K562 (cell line): Measurements from ENCODE around the gene DYRK2. TPM values are rescaled to one million over a fixed set of nuclear protein-coding genes. Genes with fewer than 3 reads are reported as not detected.

Experiments
- ATAC-seq: fragments of 200-7000 bp; cut with Tn5 transposase; 3 replicates; pipeline ENCODE4 v1.9.1; 2020; ENCODE audit warnings: moderate library complexity
- BruUV-seq: library from RNA; stranded (reverse); fragments of 400-500 nt; replicated peaks from 2 replicates; lab custom pipeline; 2021; lab: Mats Ljungman, UMichigan
- CTCF ChIA-PET: fragments of 300-600 bp; formaldehyde crosslinking; extraction: SDS; loops from one replicate; lab custom pipeline; 2021; ENCODE audit warnings: low intra/inter-chr PET ratio; lab: Yijun Ruan, JAX
- POLR2A ChIA-PET: fragments of 300-600, 350-650 bp; sonication (Branson Sonifier 250); formaldehyde crosslinking; extraction: SDS; loops from one replicate; lab custom pipeline; 2021; ENCODE audit warnings: antibody characterized with exemption, inconsistent platforms; lab: Yijun Ruan, JAX
- DNase-seq, 4 experiments: peaks; one replicate each; pipeline versions ENCODE4 v3.0.0 to v3.0.0-alpha.2; 2011 to 2018; ENCODE audit warnings: low spot score in 3 of 4, mixed read lengths in 3 of 4; ENCODE audit errors: extremely low read depth in 1 of 4
- FAIRE-seq: peaks from 2 replicates; lab custom pipeline; 2011; peaks lifted over from hg19 to GRCh38; lab: Jason Lieb, UNC
- H2AFZ ChIP-seq: 2 replicates; pipeline ENCODE4 v1.6.0; 2011; ENCODE audit warnings: low read depth, low read length, control low read depth, inconsistent platforms
- H3K27ac ChIP-seq: fragments of 200-600 bp; 3 replicates; pipeline ENCODE4 v1.8.0; 2011; ENCODE audit warnings: low read depth, mild to moderate bottlenecking, control low read depth, inconsistent platforms, low read length, moderate library complexity, mixed read lengths; ENCODE audit errors: extremely low read depth
- H3K27me3 ChIP-seq, 2 experiments: fragments of 300-600 bp in 1 of 2; 2 replicates in 1 of 2; 3 replicates in 1 of 2; pipeline versions ENCODE4 v1.6.0 to v1.8.0; 2011; ENCODE audit warnings: inconsistent platforms in 2 of 2, low read length in 2 of 2, mild to moderate bottlenecking in 1 of 2, mixed read lengths in 1 of 2, moderate library complexity in 1 of 2; ENCODE audit not compliant: control insufficient read depth in 2 of 2, insufficient read depth in 2 of 2
- H3K36me3 ChIP-seq: fragments of 300-600 bp; 3 replicates; pipeline ENCODE4 v1.8.0; 2011; ENCODE audit warnings: mild to moderate bottlenecking, low read length, inconsistent platforms; ENCODE audit not compliant: control insufficient read depth, insufficient read depth
- H3K4me1 ChIP-seq, 2 experiments: fragments of 200-600 bp in 1 of 2; replicated peaks in 1 of 2; 2 replicates in 1 of 2; 3 replicates in 1 of 2; pipeline versions ENCODE4 v1.5.1 to v1.8.0; 2011; ENCODE audit warnings: inconsistent platforms in 2 of 2, low read length in 2 of 2, mild to moderate bottlenecking in 1 of 2, mixed read lengths in 1 of 2, moderate library complexity in 1 of 2; ENCODE audit not compliant: control insufficient read depth in 2 of 2, insufficient read depth in 2 of 2
- H3K4me2 ChIP-seq: 2 replicates; pipeline ENCODE4 v1.6.1; 2011; ENCODE audit warnings: low read length, control low read depth, inconsistent platforms, mixed read lengths; ENCODE audit not compliant: insufficient read depth
- H3K4me3 ChIP-seq: fragments of 200-600 bp; sonication (generic), shearing (Covaris generic); 2 replicates; pipeline ENCODE4 v1.5.1; 2016; ENCODE audit warnings: control low read depth, inconsistent platforms
- H3K79me2 ChIP-seq: fragments of 200-600 bp; 3 replicates; pipeline ENCODE4 v1.8.0; 2011; ENCODE audit warnings: low read length, inconsistent platforms; ENCODE audit not compliant: control insufficient read depth, insufficient read depth
- H3K9ac ChIP-seq, 2 experiments: 2 replicates each; pipeline versions ENCODE4 v1.6.0 to v1.6.1; 2011; ENCODE audit warnings: low read depth in 2 of 2, low read length in 2 of 2, control low read depth in 1 of 2, inconsistent platforms in 1 of 2, mild to moderate bottlenecking in 1 of 2, mixed read lengths in 1 of 2; ENCODE audit not compliant: insufficient read depth in 1 of 2
- H3K9me1 ChIP-seq: one replicate; pipeline ENCODE4 v1.6.0; 2011; ENCODE audit warnings: inconsistent platforms, mild to moderate bottlenecking, low read length, moderate library complexity; ENCODE audit not compliant: control insufficient read depth, insufficient read depth
- H3K9me3 ChIP-seq: replicated peaks from 2 replicates; pipeline ENCODE4 v1.5.1; 2011; ENCODE audit warnings: low read depth, low read length, inconsistent platforms; ENCODE audit not compliant: control insufficient read depth, insufficient read depth
- H4K20me1 ChIP-seq: replicated peaks from 2 replicates; pipeline ENCODE4 v1.6.1; 2011; ENCODE audit warnings: low read length, inconsistent platforms, mixed read lengths; ENCODE audit not compliant: control insufficient read depth, insufficient read depth
- BRF1 ChIP-seq: IDR thresholded peaks from 3 replicates; pipeline ENCODE4 v1.6.1; 2011; ENCODE audit warnings: borderline replicate concordance, mild to moderate bottlenecking; ENCODE audit not compliant: insufficient read length; ENCODE audit errors: extremely low read depth
- CGGBP1 ChIP-seq: fragments of 250-450 bp; sonication (Bioruptor Pico); IDR thresholded peaks from 2 replicates; pipeline ENCODE4 v1.9.0; 2021; ENCODE audit warnings: mild to moderate bottlenecking
- CHD1 ChIP-seq: fragments of 200-600 bp; sonication (generic); IDR thresholded peaks from one replicate; pipeline ENCODE4 v1.6.1; 2012; ENCODE audit warnings: mild to moderate bottlenecking, moderate library complexity, low read length, inconsistent platforms
- FOXJ2 ChIP-seq: fragments of 200-800 bp; sonication (Bioruptor generic); IDR thresholded peaks from 2 replicates; pipeline ENCODE4 v1.6.1; 2016; ENCODE audit warnings: missing genetic modification characterization, missing compliant biosample characterization
- NR2C1 ChIP-seq, 2 experiments: fragments of 450-650 bp; IDR thresholded peaks; 2 replicates each; pipeline ENCODE4 v1.6.1; 2017; ENCODE audit warnings: mild to moderate bottlenecking in 2 of 2, antibody characterized with exemption in 1 of 2, inconsistent platforms in 1 of 2, missing compliant biosample characterization in 1 of 2, missing genetic modification characterization in 1 of 2
- RHOXF2B ChIP-seq: fragments of 250-450 bp; sonication (Bioruptor Pico); conservative IDR thresholded peaks from 2 replicates; pipeline ENCODE4 v1.5.1; 2021
- SAP30 ChIP-seq: fragments of 200-600 bp; sonication (generic); IDR thresholded peaks from 2 replicates; pipeline ENCODE4 v1.6.1; 2012; ENCODE audit warnings: borderline replicate concordance, low read depth, mild to moderate bottlenecking, moderate library complexity, low read length, control low read depth, inconsistent platforms; ENCODE audit not compliant: insufficient read depth, poor library complexity, severe bottlenecking
- SIN3A ChIP-seq, 2 experiments: fragments of 150-350 bp in 1 of 2; IDR thresholded peaks; 2 replicates each; pipeline ENCODE4 v1.6.1; 2011 to 2016; ENCODE audit warnings: borderline replicate concordance in 2 of 2, low read depth in 2 of 2, low read length in 2 of 2, mild to moderate bottlenecking in 2 of 2, moderate library complexity in 2 of 2; ENCODE audit not compliant: control insufficient read depth in 1 of 2
- SOX6 ChIP-seq: fragments of 450-650 bp; IDR thresholded peaks from 2 replicates; pipeline ENCODE4 v1.6.1; 2014; ENCODE audit warnings: mild to moderate bottlenecking
- TBL1XR1 ChIP-seq, 2 experiments: IDR thresholded peaks; 2 replicates each; pipeline ENCODE4 v1.6.1; 2012; ENCODE audit warnings: improper control_type of control experiment in 2 of 2, low read length in 2 of 2, mild to moderate bottlenecking in 1 of 2
- TEAD1 ChIP-seq, 2 experiments: fragments of 450-650 bp in 1 of 2; sonication (generic) in 1 of 2; formaldehyde crosslinking; IDR thresholded peaks; 2 replicates each; pipeline versions ENCODE4 v1.4.0 to v1.8.0; 2020 to 2022; ENCODE audit warnings: mild to moderate bottlenecking in 2 of 2, missing genetic modification reagents in 1 of 2
- TEAD4 ChIP-seq, 2 experiments: sonication (generic) in 1 of 2; formaldehyde crosslinking in 1 of 2; IDR thresholded peaks; 2 replicates each; pipeline versions ENCODE4 v1.6.1 to v1.8.0; 2012 to 2022; ENCODE audit warnings: borderline replicate concordance in 1 of 2, inconsistent platforms in 1 of 2, low read length in 1 of 2, mild to moderate bottlenecking in 1 of 2, missing genetic modification reagents in 1 of 2
- TSC22D4 ChIP-seq: fragments of 450-650 bp; IDR thresholded peaks from 2 replicates; pipeline ENCODE4 v1.6.1; 2016; ENCODE audit warnings: missing genetic modification characterization, missing biosample characterization, control low read depth
- YY1 ChIP-seq, 3 experiments: IDR thresholded peaks; 2 replicates each; pipeline ENCODE4 v1.6.1; 2011; ENCODE audit warnings: low read length in 2 of 3, mild to moderate bottlenecking in 2 of 3, moderate library complexity in 2 of 3, borderline replicate concordance in 1 of 3, control low read depth in 1 of 3, low read depth in 1 of 3; ENCODE audit not compliant: insufficient read depth in 3 of 3, insufficient replicate concordance in 2 of 3, control insufficient read depth in 1 of 3, insufficient read length in 1 of 3; ENCODE audit errors: extremely low read depth in 1 of 3
- ZFP30 ChIP-seq: fragments of 250-450 bp; sonication (Bioruptor Pico); IDR thresholded peaks from 2 replicates; pipeline ENCODE4 v1.8.0; 2022; ENCODE audit warnings: moderate library complexity, mild to moderate bottlenecking, inconsistent platforms, borderline replicate concordance
- ZNF274 ChIP-seq: IDR thresholded peaks from 2 replicates; pipeline ENCODE4 v1.6.1; 2011; ENCODE audit warnings: low read depth, mild to moderate bottlenecking, low read length, moderate library complexity, borderline replicate concordance
- ZNF740 ChIP-seq, 3 experiments: fragments of 200-800 bp in 1 of 3; sonication (Bioruptor generic) in 1 of 3; sonication (generic) in 1 of 3; formaldehyde crosslinking in 1 of 3; IDR thresholded peaks; 2 replicates each; pipeline versions ENCODE4 v1.6.1 to v1.8.0; 2016 to 2022; ENCODE audit warnings: mild to moderate bottlenecking in 2 of 3, missing compliant biosample characterization in 2 of 3, missing genetic modification characterization in 2 of 3, missing genetic modification reagents in 1 of 3
- ZNF766 ChIP-seq: fragments of 200-800 bp; sonication (Bioruptor generic); conservative IDR thresholded peaks from 2 replicates; pipeline ENCODE4 v1.6.1; 2016; ENCODE audit warnings: missing genetic modification characterization, missing compliant biosample characterization
- WGBS: fragments of 100-300 bp; shearing (Covaris generic); methylation state at CpG from one replicate; pipeline ENCODE4 v1.1.6; 2016; ENCODE audit warnings: low coverage, mixed read lengths; ENCODE audit not compliant: insufficient coverage; ENCODE audit errors: missing lambda C conversion rate; 5-methylcytosine and 5-hydroxymethylcytosine counted together
- in situ Hi-C: fragments of 300-500 bp; cut with MboI; formaldehyde crosslinking; loops from 4 replicates; pipeline ENCODE4 v1.15.0; 2018; ENCODE audit warnings: inconsistent platforms, mixed read lengths
- intact Hi-C: fragments of 100-400 bp; cut with micrococcal nuclease; formaldehyde crosslinking; loops from 2 replicates; pipeline ENCODE4 v1.14.2; 2022
- polyA plus RNA-seq, 8 experiments: library from polyadenylated mRNA; depleted of rRNA in 4 of 8; stranded (reverse) in 5 of 8; unstranded in 3 of 8; fragments of >200 nt; fragmentation: Nextera tagmentation in 2 of 8; fragmentation: Illumina TruSeq in 1 of 8; extraction: Ambion mirVana in 2 of 8; extraction: Trizol in 1 of 8; gene quantifications; 2 replicates each; pipeline versions ENCODE4 v1.2.1 to v1.2.3, GENCODE V29; 2011 to 2014; ENCODE audit warnings: inconsistent platforms in 1 of 8, missing spikeins in 1 of 8
- total RNA-seq, 7 experiments: library from RNA; depleted of rRNA in 6 of 7; stranded (reverse); fragments of >200 nt in 6 of 7; fragmentation: Illumina TruSeq in 2 of 7; extraction: Trizol in 2 of 7; gene quantifications; 2 replicates each; pipeline versions ENCODE4 v1.2.1 to v1.2.3, GENCODE V29; 2011 to 2021; ENCODE audit warnings: low replicate concordance in 1 of 7

Gene DYRK2
- total and polyA plus RNA-seq, 9 of the 15 experiments (the other 6 are each of a cell fraction or from before 2014, with no cell fraction given) = 1.7 to 15.4 (median 8.4) TPM

- Histone ChIP-seq H3K9ac (no peak overlapping the region), H3K9me1 (no peaks in the 10 kb centered on the region), H3K27ac (no peak overlapping the region), H3K9me3 (no peaks in the 10 kb centered on the region), H3K4me2 (no peak overlapping the region), H3K36me3 (no peaks in the 10 kb centered on the region), H3K27me3 (peaks cover under 1 to 5% of the 10 kb centered on the region in 2 experiments; a peak in 2 of 5 replicates), H3K4me3 (no peak overlapping the region), H2AFZ (no peak overlapping the region), H3K4me1 (peaks cover 0 to 5% of the 10 kb centered on the region in 2 experiments; a peak in 2 of 5 replicates), H4K20me1 (no peaks in the 10 kb centered on the region), H3K79me2 (no peaks in the 10 kb centered on the region)
- FAIRE-seq (no peak), DNase-seq (no peak), ATAC-seq (no peak)
- intact Hi-C loops = no loop called here
- CTCF ChIA-PET = no interaction called here
- in situ Hi-C loops = no loop called here
- no TSS peak for BruUV-seq
- 0% methylated on average over 3 of the region's 3 CpGs for WGBS
- POLR2A ChIA-PET = interaction anchor here (0.9 kb wide), 1 partner anchor 61 kb away, joined by 3 read pairs; no protein-coding TSS in a partner anchor
- TF ChIP-seq SIN3A (IDR thresholded peaks at IDR 0.05; ENCODE audit: borderline replicate concordance in 2 of 2, control insufficient read depth in 1 of 2, low read depth in 2 of 2, low read length in 2 of 2) = no peak
- no peak for TF ChIP-seq RHOXF2B (CRISPR knock-in tag)
- no peak for TF ChIP-seq ZNF274
- TF ChIP-seq CHD1 = no peak
- TF ChIP-seq SOX6 = no peak
- no peak for TF ChIP-seq CGGBP1
- no peak for TF ChIP-seq ZNF740 (CRISPR knock-in tag; IDR thresholded peaks at IDR 0.05)
- no peak for TF ChIP-seq ZNF740 (tag; IDR thresholded peaks at IDR 0.05)
- TF ChIP-seq SAP30 = no peak
- no peak for TF ChIP-seq ZFP30
- no peak for TF ChIP-seq FOXJ2 (tag)
- no peak for TF ChIP-seq TBL1XR1 (IDR thresholded peaks at IDR 0.05; ENCODE audit: low read length in 2 of 2)
- TF ChIP-seq TEAD4 (IDR thresholded peaks at IDR 0.05; ENCODE audit: low read length) = no peak
- no peak for TF ChIP-seq TEAD4 (CRISPR knock-in tag; IDR thresholded peaks at IDR 0.05; ENCODE audit: borderline replicate concordance)
- TF ChIP-seq TSC22D4 (tag) = no peak
- no peak for TF ChIP-seq ZNF766 (CRISPR knock-in tag)
- no peak for TF ChIP-seq NR2C1 (IDR thresholded peaks at IDR 0.05)
- no peak for TF ChIP-seq NR2C1 (tag; IDR thresholded peaks at IDR 0.05)
- TF ChIP-seq TEAD1 (CRISPR knock-in tag; IDR thresholded peaks at IDR 0.05) = no peak
- no peak for TF ChIP-seq BRF1
- TF ChIP-seq YY1 (IDR thresholded peaks at IDR 0.05; ENCODE audit: borderline replicate concordance in 1 of 3, control insufficient read depth in 1 of 3, extremely low read depth in 1 of 3, insufficient read depth in 3 of 3, insufficient read length in 1 of 3, insufficient replicate concordance in 2 of 3, low read depth in 1 of 3, low read length in 2 of 3) = no peak
These were observed 30.9 kb upstream of the DYRK2 start for GRCh38 chr12:67617629-67618028.
